ENCODE data around the gene NUAK1.
A peak's percentile ranks its signal among the peaks of the same experiment; 100 is the strongest.

NUAK1 gene

GRCh38 chr12:106081606-106082005, 57.1 kb downstream of the NUAK1 start:
- DNase-seq = peak; percentile 47
- Histone ChIP-seq H3K4me3 (ENCODE audit: low read depth, low read length) (no peak overlapping the region), H3K36me3 (replicated peaks) (peaks cover 4% of the 10 kb centered on the region), H3K27ac (peak overlapping the region; percentile 92), H3K27me3 (replicated peaks) (no peaks in the 10 kb centered on the region)
- in situ Hi-C loops (cut with HindIII; ENCODE audit: low pct_ligation_motif_present, low sequenced_read_pairs) = no loop called here
- TF ChIP-seq, protein P1, sequence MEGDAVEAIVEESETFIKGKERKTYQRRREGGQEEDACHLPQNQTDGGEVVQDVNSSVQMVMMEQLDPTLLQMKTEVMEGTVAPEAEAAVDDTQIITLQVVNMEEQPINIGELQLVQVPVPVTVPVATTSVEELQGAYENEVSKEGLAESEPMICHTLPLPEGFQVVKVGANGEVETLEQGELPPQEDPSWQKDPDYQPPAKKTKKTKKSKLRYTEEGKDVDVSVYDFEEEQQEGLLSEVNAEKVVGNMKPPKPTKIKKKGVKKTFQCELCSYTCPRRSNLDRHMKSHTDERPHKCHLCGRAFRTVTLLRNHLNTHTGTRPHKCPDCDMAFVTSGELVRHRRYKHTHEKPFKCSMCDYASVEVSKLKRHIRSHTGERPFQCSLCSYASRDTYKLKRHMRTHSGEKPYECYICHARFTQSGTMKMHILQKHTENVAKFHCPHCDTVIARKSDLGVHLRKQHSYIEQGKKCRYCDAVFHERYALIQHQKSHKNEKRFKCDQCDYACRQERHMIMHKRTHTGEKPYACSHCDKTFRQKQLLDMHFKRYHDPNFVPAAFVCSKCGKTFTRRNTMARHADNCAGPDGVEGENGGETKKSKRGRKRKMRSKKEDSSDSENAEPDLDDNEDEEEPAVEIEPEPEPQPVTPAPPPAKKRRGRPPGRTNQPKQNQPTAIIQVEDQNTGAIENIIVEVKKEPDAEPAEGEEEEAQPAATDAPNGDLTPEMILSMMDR (IDR thresholded peaks at IDR 0.05; ENCODE audit: low read depth, low read length, missing control alignments) = no peak

- H3K4me3 ChIP-seq (ENCODE audit: low read depth, low read length) = no peak overlapping the region
- TF ChIP-seq, protein P1 (IDR thresholded peaks at IDR 0.05; ENCODE audit: low read depth, low read length, missing control alignments) = no peak
- no peak for DNase-seq
- H3K36me3 ChIP-seq (replicated peaks) = peaks cover 7% of the 10 kb centered on the region
- H3K27ac ChIP-seq = peak overlapping the region; percentile 92
- no peaks in the 10 kb centered on the region for H3K27me3 ChIP-seq (replicated peaks)
- in situ Hi-C loops (cut with HindIII; ENCODE audit: low pct_ligation_motif_present, low sequenced_read_pairs) = no loop called here
Measured at GRCh38 chr12:106080791-106081170, 58.0 kb downstream of the NUAK1 start.

DNA sequence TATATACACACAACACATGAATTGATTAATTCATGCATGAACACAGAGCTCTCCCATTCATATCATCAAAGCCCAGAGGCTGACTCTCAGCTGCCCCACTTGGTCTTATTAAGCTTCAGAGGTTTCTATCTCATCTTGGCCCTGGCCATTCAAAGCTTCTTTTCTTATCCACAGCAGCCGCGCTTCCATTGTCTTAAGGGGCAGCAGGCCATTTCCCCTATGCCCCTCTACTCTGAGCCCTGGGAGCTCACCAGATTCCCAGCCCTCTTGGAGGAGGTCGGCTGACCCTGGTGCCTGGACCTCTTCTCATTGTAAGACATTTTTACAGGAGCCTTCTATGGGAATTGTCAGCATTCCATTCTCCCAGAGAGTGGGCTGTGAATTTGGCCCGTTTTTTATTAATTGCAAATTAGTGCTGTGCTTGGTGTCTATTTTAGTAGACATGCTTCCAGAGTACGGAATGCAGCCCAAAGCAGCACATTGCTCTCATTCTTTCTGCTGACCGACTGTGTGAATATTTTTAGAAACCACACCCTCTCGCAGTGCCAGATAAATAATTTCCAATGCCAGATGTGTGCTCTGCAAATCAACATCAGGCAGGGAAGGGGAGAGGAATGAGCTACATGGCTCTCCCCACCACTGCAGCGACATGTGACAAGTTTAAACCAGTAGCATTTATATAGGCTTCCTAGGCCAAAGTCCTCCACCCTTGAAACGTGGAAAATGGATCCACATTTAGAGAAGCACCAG, 58.5 kb downstream of the NUAK1 start:
- H3K27me3 ChIP-seq (replicated peaks) = no peaks in the 10 kb centered on the region
- H3K27ac ChIP-seq = peak overlapping the region; percentile 92
- in situ Hi-C loops (cut with HindIII; ENCODE audit: low pct_ligation_motif_present, low sequenced_read_pairs) = no loop called here
- TF ChIP-seq, protein P1 (IDR thresholded peaks at IDR 0.05; ENCODE audit: low read depth, low read length, missing control alignments) = peak; percentile 8
- peak; percentile 71 for DNase-seq
- no peak overlapping the region for H3K4me3 ChIP-seq (ENCODE audit: low read depth, low read length)
- H3K36me3 ChIP-seq (replicated peaks) = peaks cover 7% of the 10 kb centered on the region

DNA sequence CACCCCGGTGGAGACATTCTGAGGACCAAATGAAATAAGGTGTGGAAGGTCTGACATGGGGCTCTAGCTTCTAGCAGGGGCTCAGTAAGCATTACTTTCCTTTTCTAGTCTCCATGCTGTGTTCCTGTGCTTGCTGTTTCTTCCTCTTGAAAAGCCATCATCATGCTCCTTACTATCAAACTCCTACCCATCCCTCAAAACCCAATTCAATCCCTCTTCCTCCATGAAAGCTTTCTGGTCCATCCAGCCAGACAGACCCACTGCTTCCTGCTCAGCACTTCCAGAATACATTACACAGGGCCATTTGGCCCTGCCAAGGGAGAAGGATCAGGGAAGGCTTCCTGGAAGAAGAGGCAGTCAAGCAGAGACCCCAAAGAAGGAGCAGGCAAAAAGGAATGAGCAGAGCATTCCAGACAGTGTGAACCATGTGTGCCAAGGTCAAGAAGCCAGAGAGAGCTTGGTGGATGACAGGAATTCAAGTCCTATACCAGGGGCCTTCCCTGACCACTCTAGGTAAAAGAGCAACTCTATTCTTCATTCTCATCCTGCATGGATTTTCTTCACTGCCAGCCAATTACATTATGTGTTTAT, 59.5 kb downstream of the NUAK1 start:
- H3K27ac ChIP-seq = no peak overlapping the region
- in situ Hi-C loops (cut with HindIII; ENCODE audit: low pct_ligation_motif_present, low sequenced_read_pairs) = no loop called here
- H3K36me3 ChIP-seq (replicated peaks) = peaks cover 7% of the 10 kb centered on the region
- TF ChIP-seq, protein P1 (IDR thresholded peaks at IDR 0.05; ENCODE audit: low read depth, low read length, missing control alignments) = no peak
- H3K4me3 ChIP-seq (ENCODE audit: low read depth, low read length) = no peak overlapping the region
- no peak for DNase-seq
- H3K27me3 ChIP-seq (replicated peaks) = no peaks in the 10 kb centered on the region

DNA sequence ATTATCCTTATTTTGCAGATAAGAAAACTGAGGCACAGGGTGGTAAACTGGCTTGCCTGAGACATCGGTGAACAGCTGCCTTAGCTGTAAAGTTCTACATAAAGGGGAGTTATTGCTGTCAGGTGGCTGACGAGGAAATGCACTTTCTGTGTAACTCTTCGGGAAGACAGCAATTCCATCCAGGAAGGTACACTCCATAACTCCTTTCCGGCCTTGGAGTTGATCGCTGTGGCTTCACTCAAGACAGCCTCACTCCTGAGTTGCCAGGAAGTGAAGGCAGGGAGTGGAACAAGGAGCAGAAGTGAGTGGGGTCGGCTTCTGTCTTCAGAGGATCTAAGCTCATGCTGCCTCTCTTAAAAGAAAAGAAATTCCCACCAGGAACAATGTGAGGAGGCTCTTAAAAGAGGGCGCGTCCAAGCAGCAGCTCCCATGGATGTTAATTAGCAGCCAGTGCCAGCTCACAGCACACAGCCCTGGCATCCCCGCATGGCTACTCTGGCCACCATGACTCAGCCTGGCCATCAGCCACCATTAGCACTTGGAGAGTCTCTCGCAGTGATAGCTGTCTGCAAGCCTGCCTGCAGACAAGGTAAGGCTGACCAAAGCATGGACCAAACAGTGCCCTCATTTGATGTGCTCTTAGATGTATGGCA, 60.3 kb downstream of the NUAK1 start:
- no peaks in the 10 kb centered on the region for H3K27me3 ChIP-seq (replicated peaks)
- H3K4me3 ChIP-seq (ENCODE audit: low read depth, low read length) = no peak overlapping the region
- peak; percentile 48 for DNase-seq
- no peak overlapping the region for H3K27ac ChIP-seq
- TF ChIP-seq, protein P1 (IDR thresholded peaks at IDR 0.05; ENCODE audit: low read depth, low read length, missing control alignments) = no peak
- peaks cover 7% of the 10 kb centered on the region for H3K36me3 ChIP-seq (replicated peaks)
- in situ Hi-C loops (cut with HindIII; ENCODE audit: low pct_ligation_motif_present, low sequenced_read_pairs) = no loop called here

All from brain microvascular endothelial cell (primary cell).